ENCODE data around the gene HENMT1. TPM values are rescaled to one million over a fixed set of nuclear protein-coding genes. Genes with fewer than 3 reads are reported as not detected.

Gene HENMT1
- total RNA-seq (2022) (not detected in 2 replicates), Bru-seq, nascent RNA (not detected), BruChase-seq, experiment 1, labeled RNA remaining after a 6-hour chase (not detected), BruChase-seq, experiment 2, labeled RNA remaining after a 2-hour chase (not detected)
- long read RNA-seq: 0 reads

- Mint-ChIP-seq H3K9me3 (ENCODE audit: unreplicated experiment) (no peaks in the 10 kb centered on the region), H3K36me3 (ENCODE audit: insufficient read depth, unreplicated experiment) (no peaks in the 10 kb centered on the region), H3K27me3 (ENCODE audit: insufficient read depth, unreplicated experiment) (peaks cover 14% of the 10 kb centered on the region), H3K4me1 (ENCODE audit: insufficient read depth, unreplicated experiment) (no peaks in the 10 kb centered on the region), H3K27ac (ENCODE audit: low read depth, unreplicated experiment) (no peak within 1 kb of the TSS), H3K4me3 (ENCODE audit: unreplicated experiment) (no peak within 1 kb of the TSS)
- ChIA-PET CTCF (interaction anchor here (2.5 kb wide), 1 partner anchor 17 kb away, joined by 10 read pairs; no protein-coding TSS in a partner anchor), POLR2A (no interaction called here)
- no peak for DNase-seq (ENCODE audit: unreplicated experiment)
- intact Hi-C loops (cut with micrococcal nuclease): no loop called here
- no peak for TF ChIP-seq CTCF (IDR thresholded peaks at IDR 0.05; ENCODE audit: unreplicated experiment)
- no TSS peak for BruUV-seq (replicated peaks)
These were observed at the start of gene HENMT1 for GRCh38 chr1:108661030-108661609. Gene HENMT1, minus strand, starts transcription at chr1:108661093. Its CDS starts 1,209 bp downstream, at chr1:108659884.

- intact Hi-C loops (cut with micrococcal nuclease): no loop called here
- H3K27ac Mint-ChIP-seq (ENCODE audit: low read depth, unreplicated experiment): no peak overlapping the region
- H3K4me1 Mint-ChIP-seq (ENCODE audit: insufficient read depth, unreplicated experiment): peaks cover 14% of the 10 kb centered on the region
- H3K27me3 Mint-ChIP-seq (ENCODE audit: insufficient read depth, unreplicated experiment): no peaks in the 10 kb centered on the region
- ChIA-PET POLR2A (interaction anchor here (1.1 to 1.5 kb wide), 5 partner anchors 8 to 17 kb away, joined by 4 to 5 read pairs (median 5); partner anchors contain the start of gene PRPF38B), CTCF (interaction anchor here (1.9 kb wide), 1 partner anchor 11 kb away, joined by 9 read pairs; no protein-coding TSS in a partner anchor)
- BruUV-seq (replicated peaks): no TSS peak
- DNase-seq (ENCODE audit: unreplicated experiment): peak; percentile 27
- H3K36me3 Mint-ChIP-seq (ENCODE audit: insufficient read depth, unreplicated experiment): peaks cover 5% of the 10 kb centered on the region
- no peaks in the 10 kb centered on the region for H3K9me3 Mint-ChIP-seq (ENCODE audit: unreplicated experiment)
- TF ChIP-seq CTCF (IDR thresholded peaks at IDR 0.05; ENCODE audit: unreplicated experiment): no peak
- no peak overlapping the region for H3K4me3 Mint-ChIP-seq (ENCODE audit: unreplicated experiment)
These were observed 48.1 kb upstream of the HENMT1 start for GRCh38 chr1:108708691-108709660.

- CTCF ChIA-PET: interaction anchor here (1.4 to 2.3 kb wide), 2 partner anchors 11 to 39 kb away, joined by 3 to 5 read pairs; no protein-coding TSS in a partner anchor
- H3K27me3 Mint-ChIP-seq (ENCODE audit: insufficient read depth, unreplicated experiment): no peaks in the 10 kb centered on the region
- POLR2A ChIA-PET: interaction anchor here (5.3 kb wide), 1 partner anchor 13 kb away, joined by 86 read pairs; the partner anchor contains the start of gene PRPF38B
These were observed 45.8 kb upstream of the HENMT1 start for GRCh38 chr1:108706643-108707042.

More at GRCh38 chr1:108706643-108707042, 45.8 kb upstream of the HENMT1 start:
- TF ChIP-seq CTCF (IDR thresholded peaks at IDR 0.05; ENCODE audit: unreplicated experiment): no peak
- Mint-ChIP-seq H3K36me3 (ENCODE audit: insufficient read depth, unreplicated experiment) (peaks cover 15% of the 10 kb centered on the region), H3K4me1 (ENCODE audit: insufficient read depth, unreplicated experiment) (peaks cover 14% of the 10 kb centered on the region), H3K9me3 (ENCODE audit: unreplicated experiment) (no peaks in the 10 kb centered on the region), H3K4me3 (ENCODE audit: unreplicated experiment) (no peak overlapping the region), H3K27ac (ENCODE audit: low read depth, unreplicated experiment) (no peak overlapping the region)
- intact Hi-C loops (cut with micrococcal nuclease): no loop called here
- BruUV-seq (replicated peaks): no TSS peak
- DNase-seq (ENCODE audit: unreplicated experiment): no peak
